Spleen (tissue), 7 donors: Measurements from ENCODE around the gene P4HB.

ENCODE experiments used
- CTCF ChIP-seq, 11 experiments: fragments of 200-600 bp in 7 of 11; fragments of 450-650 bp in 4 of 11; sonication (generic) in 4 of 11; IDR thresholded peaks in 8 of 11; conservative IDR thresholded peaks in 3 of 11; 1 replicate in 7 of 11; 2 replicates in 4 of 11; pipeline versions ENCODE4 v1.4.0 to v1.8.0; 2016 to 2021; ENCODE audit warnings: antibody characterized with exemption in 11 of 11, inconsistent platforms in 4 of 11, mild to moderate bottlenecking in 1 of 11
- POLR2A ChIP-seq, 3 donors: fragments of 450-650 bp; IDR thresholded peaks; one replicate each; pipeline ENCODE4 v1.5.1; 2017; ENCODE audit warnings: antibody characterized with exemption in 3 of 3, mild to moderate bottlenecking in 1 of 3
- donor health status: DM: no; HTN: no; CAD: no; lungs with moderate emphysema.
- donor health status: DM: no; HTN: no; CAD: no.
- donor health status: DM: no; HTN: no; CAD: no.

- no peak for TF ChIP-seq POLR2A (IDR thresholded peaks at IDR 0.05)
- no peak for TF ChIP-seq CTCF (IDR thresholded peaks at IDR 0.05 in 8 of 11, conservative IDR thresholded peaks at IDR 0.05 in 3 of 11)
Observed at GRCh38 chr17:81845881-81846742, 14.2 kb downstream of the P4HB start.
